Panc1 (cell line): ENCODE results near the gene TRDN. TPM values are rescaled to one million over a fixed set of nuclear protein-coding genes. Genes with fewer than 3 reads are reported as not detected.

Source experiments
- ATAC-seq: fragments of 200-7000 bp; cut with Tn5 transposase; 2 replicates; pipeline ENCODE4 v1.9.1; 2020; ENCODE audit warnings: mild to moderate bottlenecking, moderate library complexity
- BruUV-seq: library from RNA; stranded (reverse); fragments of 400-500 nt; replicated peaks from 2 replicates; lab custom pipeline; 2021; lab: Mats Ljungman, UMichigan
- CTCF ChIA-PET: fragments of 300-600 bp; sonication (Branson Sonifier 250); formaldehyde crosslinking; loops from one replicate; lab custom pipeline; 2022; ENCODE audit warnings: antibody characterized with exemption; lab: Charles Lee
- POLR2A ChIA-PET: fragments of 300-600 bp; sonication (Branson Sonifier 250); formaldehyde crosslinking; loops from one replicate; lab custom pipeline; 2022; ENCODE audit warnings: antibody characterized with exemption; lab: Charles Lee
- DNase-seq: peaks from one replicate; pipeline ENCODE4 v3.0.0-alpha.2; 2010; ENCODE audit warnings: low read depth, low spot score
- H3K27ac ChIP-seq: 2 replicates; pipeline ENCODE4 v1.5.1; 2011; ENCODE audit warnings: mild to moderate bottlenecking, low read length, inconsistent platforms
- H3K27me3 ChIP-seq: fragments of 200-500 bp; sonication (Bioruptor generic); 2 replicates; pipeline ENCODE4 v1.6.0; 2014; ENCODE audit warnings: low read length, inconsistent platforms; ENCODE audit not compliant: control insufficient read depth, insufficient read depth
- H3K36me3 ChIP-seq: fragments of 200-500 bp; sonication (Bioruptor generic); 2 replicates; pipeline ENCODE4 v1.5.1; 2014; ENCODE audit warnings: inconsistent platforms, mild to moderate bottlenecking, low read length, moderate library complexity; ENCODE audit not compliant: control insufficient read depth, insufficient read depth
- H3K4me1 ChIP-seq: 2 replicates; pipeline ENCODE4 v1.5.1; 2011; ENCODE audit warnings: inconsistent platforms, mild to moderate bottlenecking, low read length, moderate library complexity; ENCODE audit not compliant: control insufficient read depth, insufficient read depth
- H3K4me3 ChIP-seq, 2 experiments: 2 replicates each; pipeline ENCODE4 v1.5.1; 2011 to 2012; ENCODE audit warnings: low read depth in 2 of 2, low read length in 2 of 2, mild to moderate bottlenecking in 2 of 2, inconsistent platforms in 1 of 2, moderate library complexity in 1 of 2
- H3K9me3 ChIP-seq: fragments of 200-500 bp; sonication (Bioruptor generic); 2 replicates; pipeline ENCODE4 v1.5.1; 2014; ENCODE audit warnings: low read depth, mild to moderate bottlenecking, inconsistent platforms, low read length, moderate library complexity; ENCODE audit not compliant: control insufficient read depth, insufficient read depth
- POLR2AphosphoS5 ChIP-seq: IDR thresholded peaks from 2 replicates; pipeline ENCODE4 v1.6.1; 2012; ENCODE audit warnings: mild to moderate bottlenecking, low read depth, low read length, moderate library complexity
- SIN3A ChIP-seq: IDR thresholded peaks from 2 replicates; pipeline ENCODE4 v1.6.1; 2012; ENCODE audit warnings: low read depth, mild to moderate bottlenecking, low read length, moderate library complexity, borderline replicate concordance; ENCODE audit not compliant: insufficient read depth
- TCF7L2 ChIP-seq: IDR thresholded peaks from 2 replicates; pipeline ENCODE4 v1.6.1; 2011; ENCODE audit warnings: mild to moderate bottlenecking, low read depth, low read length, inconsistent platforms
- in situ Hi-C: cut with HindIII; loops from 2 replicates; pipeline ENCODE4 v1.10.0; 2016; ENCODE audit warnings: low sequenced_read_pairs, low pct_unique_long_range_greater_than_20kb
- intact Hi-C: fragments of 100-400 bp; cut with micrococcal nuclease; formaldehyde crosslinking; loops from one replicate; pipeline ENCODE4 v1.10.0; 2022; ENCODE audit not compliant: unreplicated experiment
- total RNA-seq: library from RNA; stranded (reverse); gene quantifications from one replicate; pipeline ENCODE4 v1.2.1, GENCODE V29; 2021; ENCODE audit not compliant: unreplicated experiment
- TF ChIP-seq, protein P1 (sequence below): fragments of 450-650 bp; IDR thresholded peaks from 2 replicates; pipeline ENCODE4 v1.5.1; 2017; ENCODE audit warnings: mild to moderate bottlenecking
- TF ChIP-seq, protein P2 (sequence below), 2 experiments: IDR thresholded peaks; 2 replicates each; pipeline ENCODE4 v1.6.1; 2011 to 2012; ENCODE audit warnings: low read depth in 2 of 2, control low read depth in 1 of 2, low read length in 1 of 2, mild to moderate bottlenecking in 1 of 2, moderate library complexity in 1 of 2; ENCODE audit not compliant: insufficient read depth in 1 of 2

TRDN gene
- total RNA-seq, 1 experiment from 2014 or later: not detected

DNA sequence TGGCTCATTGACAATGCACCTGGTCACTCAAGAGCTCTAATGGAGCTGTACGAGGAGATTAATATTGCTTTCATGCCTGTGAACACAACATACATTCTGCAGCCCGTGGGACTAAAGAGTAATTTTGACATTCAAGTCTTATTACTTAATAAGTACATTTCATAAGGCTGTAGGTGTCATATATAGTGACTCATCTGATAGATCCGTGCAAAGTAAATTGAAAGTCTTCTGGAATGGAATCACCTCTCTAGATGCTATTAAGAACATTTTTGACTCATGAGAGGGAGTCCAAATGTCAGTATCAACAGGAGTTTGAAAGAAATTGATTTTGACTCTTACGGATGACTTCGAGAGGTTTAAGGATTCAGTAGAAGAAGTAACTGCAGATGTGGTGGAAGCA, 372.8 kb downstream of the TRDN start:
- Histone ChIP-seq H3K4me3 (no peak overlapping the region), H3K36me3 (no peaks in the 10 kb centered on the region), H3K9me3 (no peaks in the 10 kb centered on the region), H3K27ac (no peak overlapping the region), H3K4me1 (no peaks in the 10 kb centered on the region), H3K27me3 (no peaks in the 10 kb centered on the region)
- CTCF ChIA-PET: no interaction called here
- ATAC-seq (no peak), DNase-seq (no peak)
- TF ChIP-seq SIN3A: no peak
- no peak for TF ChIP-seq POLR2AphosphoS5
- TF ChIP-seq TCF7L2: no peak
- TF ChIP-seq, protein P1, sequence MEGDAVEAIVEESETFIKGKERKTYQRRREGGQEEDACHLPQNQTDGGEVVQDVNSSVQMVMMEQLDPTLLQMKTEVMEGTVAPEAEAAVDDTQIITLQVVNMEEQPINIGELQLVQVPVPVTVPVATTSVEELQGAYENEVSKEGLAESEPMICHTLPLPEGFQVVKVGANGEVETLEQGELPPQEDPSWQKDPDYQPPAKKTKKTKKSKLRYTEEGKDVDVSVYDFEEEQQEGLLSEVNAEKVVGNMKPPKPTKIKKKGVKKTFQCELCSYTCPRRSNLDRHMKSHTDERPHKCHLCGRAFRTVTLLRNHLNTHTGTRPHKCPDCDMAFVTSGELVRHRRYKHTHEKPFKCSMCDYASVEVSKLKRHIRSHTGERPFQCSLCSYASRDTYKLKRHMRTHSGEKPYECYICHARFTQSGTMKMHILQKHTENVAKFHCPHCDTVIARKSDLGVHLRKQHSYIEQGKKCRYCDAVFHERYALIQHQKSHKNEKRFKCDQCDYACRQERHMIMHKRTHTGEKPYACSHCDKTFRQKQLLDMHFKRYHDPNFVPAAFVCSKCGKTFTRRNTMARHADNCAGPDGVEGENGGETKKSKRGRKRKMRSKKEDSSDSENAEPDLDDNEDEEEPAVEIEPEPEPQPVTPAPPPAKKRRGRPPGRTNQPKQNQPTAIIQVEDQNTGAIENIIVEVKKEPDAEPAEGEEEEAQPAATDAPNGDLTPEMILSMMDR: no peak
- TF ChIP-seq, protein P2, sequence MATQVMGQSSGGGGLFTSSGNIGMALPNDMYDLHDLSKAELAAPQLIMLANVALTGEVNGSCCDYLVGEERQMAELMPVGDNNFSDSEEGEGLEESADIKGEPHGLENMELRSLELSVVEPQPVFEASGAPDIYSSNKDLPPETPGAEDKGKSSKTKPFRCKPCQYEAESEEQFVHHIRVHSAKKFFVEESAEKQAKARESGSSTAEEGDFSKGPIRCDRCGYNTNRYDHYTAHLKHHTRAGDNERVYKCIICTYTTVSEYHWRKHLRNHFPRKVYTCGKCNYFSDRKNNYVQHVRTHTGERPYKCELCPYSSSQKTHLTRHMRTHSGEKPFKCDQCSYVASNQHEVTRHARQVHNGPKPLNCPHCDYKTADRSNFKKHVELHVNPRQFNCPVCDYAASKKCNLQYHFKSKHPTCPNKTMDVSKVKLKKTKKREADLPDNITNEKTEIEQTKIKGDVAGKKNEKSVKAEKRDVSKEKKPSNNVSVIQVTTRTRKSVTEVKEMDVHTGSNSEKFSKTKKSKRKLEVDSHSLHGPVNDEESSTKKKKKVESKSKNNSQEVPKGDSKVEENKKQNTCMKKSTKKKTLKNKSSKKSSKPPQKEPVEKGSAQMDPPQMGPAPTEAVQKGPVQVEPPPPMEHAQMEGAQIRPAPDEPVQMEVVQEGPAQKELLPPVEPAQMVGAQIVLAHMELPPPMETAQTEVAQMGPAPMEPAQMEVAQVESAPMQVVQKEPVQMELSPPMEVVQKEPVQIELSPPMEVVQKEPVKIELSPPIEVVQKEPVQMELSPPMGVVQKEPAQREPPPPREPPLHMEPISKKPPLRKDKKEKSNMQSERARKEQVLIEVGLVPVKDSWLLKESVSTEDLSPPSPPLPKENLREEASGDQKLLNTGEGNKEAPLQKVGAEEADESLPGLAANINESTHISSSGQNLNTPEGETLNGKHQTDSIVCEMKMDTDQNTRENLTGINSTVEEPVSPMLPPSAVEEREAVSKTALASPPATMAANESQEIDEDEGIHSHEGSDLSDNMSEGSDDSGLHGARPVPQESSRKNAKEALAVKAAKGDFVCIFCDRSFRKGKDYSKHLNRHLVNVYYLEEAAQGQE (IDR thresholded peaks at IDR 0.05; ENCODE audit: insufficient read depth in 1 of 2, low read depth in 2 of 2, low read length in 1 of 2): no peak
- intact Hi-C loops (no loop called here), in situ Hi-C loops (no loop called here)
- BruUV-seq: no TSS peak
- POLR2A ChIA-PET: interaction anchor here (0.6 kb wide), 1 partner anchor 741 kb away, joined by 3 read pairs; no protein-coding TSS in a partner anchor

DNA sequence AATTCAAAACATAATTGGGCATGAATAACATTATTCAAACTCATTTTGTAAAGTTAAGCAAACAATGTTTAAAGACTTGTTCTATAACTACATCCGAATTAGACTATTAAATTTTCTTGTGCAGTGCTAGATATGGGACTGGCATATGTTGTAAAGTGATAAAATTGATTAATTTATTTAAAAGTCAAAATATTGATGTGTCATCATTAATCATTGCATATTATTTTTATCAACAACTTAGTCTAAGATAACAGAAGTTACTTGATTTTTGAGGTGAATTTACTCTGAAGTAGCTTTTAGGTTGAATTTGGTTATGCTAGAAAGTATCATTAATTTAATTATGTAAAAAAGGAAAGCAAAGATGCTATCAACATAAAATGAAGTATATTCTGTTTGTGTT, 396.1 kb downstream of the TRDN start:
- no peaks in the 10 kb centered on the region for H3K9me3 ChIP-seq
- ATAC-seq: no peak
- intact Hi-C loops (no loop called here), in situ Hi-C loops (no loop called here)
- H3K27ac ChIP-seq: no peak overlapping the region
- H3K36me3 ChIP-seq: no peaks in the 10 kb centered on the region
- H3K4me1 ChIP-seq: no peaks in the 10 kb centered on the region
- no peak for DNase-seq
- no peaks in the 10 kb centered on the region for H3K27me3 ChIP-seq
- no peak overlapping the region for H3K4me3 ChIP-seq
- CTCF ChIA-PET: no interaction called here
- no TSS peak for BruUV-seq
- TF ChIP-seq, protein P1: no peak
- TF ChIP-seq SIN3A (no peak), POLR2AphosphoS5 (no peak), TCF7L2 (no peak)
- TF ChIP-seq, protein P2 (IDR thresholded peaks at IDR 0.05; ENCODE audit: insufficient read depth in 1 of 2, low read depth in 2 of 2, low read length in 1 of 2): no peak
- POLR2A ChIA-PET: no interaction called here
